Measurements from ENCODE around the gene DBR1.

The DBR1 gene

DNA sequence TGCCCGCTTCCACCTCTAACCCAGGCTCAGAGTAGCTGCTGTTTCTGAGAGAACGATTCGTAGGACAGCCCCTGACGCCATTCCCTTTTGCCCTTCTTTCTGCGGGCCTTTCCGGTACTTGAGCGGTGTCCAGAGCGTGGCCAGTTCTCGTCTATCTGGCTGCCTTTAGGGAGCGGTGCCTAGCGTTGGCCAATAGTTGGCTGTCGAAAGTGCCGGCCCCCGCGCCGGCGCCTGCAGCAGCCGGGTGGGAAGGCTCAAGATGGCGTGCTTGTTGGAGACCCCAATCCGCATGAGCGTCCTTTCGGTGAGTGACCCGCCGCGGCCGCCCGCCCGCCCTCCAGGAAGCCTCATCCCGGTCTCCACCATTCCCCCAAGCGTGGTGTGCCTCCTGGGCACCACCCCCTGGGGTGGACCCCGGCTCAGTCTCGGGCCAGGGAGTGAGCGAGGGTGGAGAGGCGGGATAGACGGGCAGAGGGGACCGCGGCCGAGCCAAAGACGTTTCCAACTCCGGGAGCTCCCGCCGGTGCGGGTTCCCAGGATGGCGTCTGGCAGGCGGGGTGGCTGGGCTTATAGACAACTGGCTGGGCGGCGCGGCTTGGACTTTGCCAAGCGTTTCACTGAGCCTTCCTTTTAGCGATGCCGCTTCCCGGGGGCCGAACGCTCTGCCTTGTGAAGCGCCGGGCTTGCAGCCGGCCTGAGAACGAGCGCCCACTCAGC, 12.7 kb upstream of the DBR1 start, which contains the start of gene ARMC8:
Gene ARMC8, plus strand, starts transcription at position 6 of the 717 bp plus-strand sequence. Its CDS starts 254 bp downstream, at position 260.
- H3K4me3 ChIP-seq (replicated peaks; ENCODE audit: low read depth, low read length), result peak within 1 kb of the TSS; percentile 87
- no peak for DNase-seq (ENCODE audit: extremely low read depth, low read depth)
- TF ChIP-seq, protein P1, sequence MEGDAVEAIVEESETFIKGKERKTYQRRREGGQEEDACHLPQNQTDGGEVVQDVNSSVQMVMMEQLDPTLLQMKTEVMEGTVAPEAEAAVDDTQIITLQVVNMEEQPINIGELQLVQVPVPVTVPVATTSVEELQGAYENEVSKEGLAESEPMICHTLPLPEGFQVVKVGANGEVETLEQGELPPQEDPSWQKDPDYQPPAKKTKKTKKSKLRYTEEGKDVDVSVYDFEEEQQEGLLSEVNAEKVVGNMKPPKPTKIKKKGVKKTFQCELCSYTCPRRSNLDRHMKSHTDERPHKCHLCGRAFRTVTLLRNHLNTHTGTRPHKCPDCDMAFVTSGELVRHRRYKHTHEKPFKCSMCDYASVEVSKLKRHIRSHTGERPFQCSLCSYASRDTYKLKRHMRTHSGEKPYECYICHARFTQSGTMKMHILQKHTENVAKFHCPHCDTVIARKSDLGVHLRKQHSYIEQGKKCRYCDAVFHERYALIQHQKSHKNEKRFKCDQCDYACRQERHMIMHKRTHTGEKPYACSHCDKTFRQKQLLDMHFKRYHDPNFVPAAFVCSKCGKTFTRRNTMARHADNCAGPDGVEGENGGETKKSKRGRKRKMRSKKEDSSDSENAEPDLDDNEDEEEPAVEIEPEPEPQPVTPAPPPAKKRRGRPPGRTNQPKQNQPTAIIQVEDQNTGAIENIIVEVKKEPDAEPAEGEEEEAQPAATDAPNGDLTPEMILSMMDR (IDR thresholded peaks at IDR 0.05; ENCODE audit: low read depth, low read length, missing control alignments), result no peak

DNA sequence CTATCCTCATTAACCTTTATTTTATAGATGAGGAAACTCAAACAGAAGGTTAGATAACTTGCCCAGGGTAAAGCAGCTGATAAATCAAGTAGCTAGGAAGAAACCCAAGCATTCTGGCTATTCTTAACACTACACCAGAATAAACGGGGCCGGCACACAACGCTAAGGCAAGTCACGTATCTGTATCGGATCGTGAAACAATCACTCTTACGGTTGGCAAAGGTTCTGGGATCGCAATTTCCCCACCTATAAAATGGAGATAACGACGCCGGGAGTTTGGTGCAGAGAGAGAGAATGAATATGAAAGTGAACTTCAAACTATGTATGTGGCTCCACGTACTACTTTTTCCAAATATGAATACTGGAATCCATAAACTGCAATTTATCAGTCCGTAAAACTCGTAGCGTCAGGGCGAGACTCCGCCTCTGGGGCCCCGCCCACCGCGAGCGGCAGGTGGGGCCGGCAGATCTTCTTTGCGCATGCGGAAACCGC, 12.1 kb upstream of the DBR1 start:
- TF ChIP-seq, protein P1 (IDR thresholded peaks at IDR 0.05; ENCODE audit: low read depth, low read length, missing control alignments), result no peak
- H3K4me3 ChIP-seq (replicated peaks; ENCODE audit: low read depth, low read length), result peak overlapping the region; percentile 87
- no peak for DNase-seq (ENCODE audit: extremely low read depth, low read depth)

DNA sequence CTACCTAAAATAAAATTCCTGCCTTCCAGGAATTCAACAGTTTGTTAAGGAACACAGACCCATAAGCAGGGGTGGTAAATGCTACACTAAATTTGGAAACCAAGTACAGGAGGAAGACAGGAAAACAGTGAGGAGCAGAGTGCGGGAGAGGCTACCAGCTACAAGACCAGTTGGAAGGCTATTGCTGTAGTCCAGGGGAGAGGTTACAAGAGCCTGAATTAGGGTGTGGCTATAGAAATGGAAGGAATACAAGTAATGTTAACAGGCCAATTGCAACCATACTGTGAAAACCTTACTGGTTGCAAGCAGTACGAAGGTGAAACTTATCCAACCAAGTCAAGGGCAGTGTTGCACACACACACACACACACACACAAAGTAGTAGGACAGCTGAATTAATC, 11.5 kb upstream of the DBR1 start:
- TF ChIP-seq, protein P1 (IDR thresholded peaks at IDR 0.05; ENCODE audit: low read depth, low read length, missing control alignments), result no peak
- DNase-seq (ENCODE audit: extremely low read depth, low read depth), result no peak
- H3K4me3 ChIP-seq (replicated peaks; ENCODE audit: low read depth, low read length), result peak overlapping the region; percentile 87; the same call in 1 of the 2 replicates

DNA sequence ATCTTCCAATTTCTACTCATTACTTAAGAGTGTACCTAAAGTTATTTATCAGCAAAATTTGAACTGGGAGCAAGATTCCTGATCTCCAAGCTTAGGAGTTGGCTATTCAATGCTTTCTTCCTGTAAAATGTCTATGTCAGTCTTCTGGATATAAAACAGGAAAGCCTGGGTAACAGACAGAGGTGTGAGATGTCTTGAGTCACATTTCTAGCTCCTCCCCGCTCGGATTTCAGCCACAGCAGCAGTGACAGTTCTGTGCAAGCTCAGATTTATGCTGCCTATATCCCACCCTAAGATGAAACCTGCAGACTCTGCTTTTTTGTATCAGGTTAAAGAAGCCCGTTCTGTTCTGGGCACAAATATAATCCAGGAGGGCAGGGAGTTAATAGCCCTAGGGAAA, 10.3 kb upstream of the DBR1 start:
- TF ChIP-seq, protein P1 (IDR thresholded peaks at IDR 0.05; ENCODE audit: low read depth, low read length, missing control alignments), result no peak
- H3K4me3 ChIP-seq (replicated peaks; ENCODE audit: low read depth, low read length), result no peak overlapping the region
- no peak for DNase-seq (ENCODE audit: extremely low read depth, low read depth)

DNA sequence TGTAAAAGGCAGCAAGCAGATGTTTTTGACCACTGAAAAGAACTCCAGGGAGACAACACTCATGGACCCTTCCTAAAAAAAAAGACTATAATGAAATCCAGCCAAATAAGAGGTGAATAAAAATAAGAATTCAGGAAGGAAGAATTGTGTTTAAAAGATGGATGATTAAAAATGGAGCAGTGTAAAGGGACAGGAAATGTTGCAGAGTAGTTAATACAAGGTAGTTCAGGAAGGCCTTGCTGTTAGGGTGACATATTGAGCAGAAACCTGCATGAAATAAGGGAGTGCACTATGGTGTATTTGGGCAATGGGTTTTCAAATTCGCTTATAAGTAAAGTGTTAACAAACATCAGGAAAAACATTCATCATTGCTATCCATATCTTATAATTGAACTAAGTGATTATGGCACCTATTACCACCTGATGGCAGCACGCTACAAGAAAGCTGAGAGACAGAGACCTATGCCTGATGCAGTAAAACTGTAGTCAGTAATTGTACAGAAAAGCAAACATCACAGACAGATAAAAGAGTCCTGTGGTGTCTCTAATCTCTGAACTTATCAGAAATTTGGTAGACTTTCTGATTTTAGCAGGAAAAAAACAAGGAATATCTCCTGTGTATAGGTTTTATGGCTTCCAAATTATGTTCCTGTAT, 5.8 kb upstream of the DBR1 start:
- DNase-seq (ENCODE audit: extremely low read depth, low read depth), result no peak
- H3K4me3 ChIP-seq (replicated peaks; ENCODE audit: low read depth, low read length), result no peak overlapping the region
- TF ChIP-seq, protein P1 (IDR thresholded peaks at IDR 0.05; ENCODE audit: low read depth, low read length, missing control alignments), result peak; percentile 39

DNA sequence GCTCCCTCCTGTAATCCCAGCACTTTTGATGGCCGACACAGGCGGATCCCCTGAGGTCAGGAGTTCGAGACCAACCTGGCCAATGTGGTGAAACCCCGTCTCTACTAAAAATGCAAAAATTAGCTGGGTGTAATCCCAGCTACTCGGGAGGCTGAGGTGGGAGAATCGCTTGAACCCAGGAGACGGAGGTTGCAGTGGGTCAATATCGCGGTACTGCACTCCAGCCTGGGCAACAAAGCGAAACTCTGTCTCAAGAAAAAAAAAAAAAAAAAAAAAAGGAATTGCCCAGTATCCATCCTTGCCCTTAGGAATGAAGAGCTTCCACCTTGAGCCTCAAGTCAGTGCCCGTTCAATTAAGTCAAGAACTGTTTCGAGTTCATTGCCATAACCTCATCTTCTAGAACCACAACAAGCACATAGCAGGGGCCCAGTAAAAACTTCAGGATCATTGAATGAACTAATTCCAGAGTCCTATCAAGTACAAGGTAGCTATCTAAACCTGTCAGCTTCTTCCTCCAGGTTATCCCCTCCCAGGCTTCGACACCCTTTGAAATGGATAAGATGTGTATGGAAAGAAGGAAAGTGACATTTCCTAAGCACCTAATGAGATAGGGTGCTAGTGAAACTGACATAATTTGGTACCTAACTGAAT, 826 bp downstream of the DBR1 start:
- DNase-seq (ENCODE audit: extremely low read depth, low read depth), result no peak
- H3K4me3 ChIP-seq (replicated peaks; ENCODE audit: low read depth, low read length), result peak overlapping the region; percentile 90
- TF ChIP-seq, protein P1 (IDR thresholded peaks at IDR 0.05; ENCODE audit: low read depth, low read length, missing control alignments), result no peak

All from HFF-Myc (cell line).